ENCODE measurements around the gene RHOJ.

- no peak for TF ChIP-seq POLR2A (IDR thresholded peaks at IDR 0.05)
- no peak for TF ChIP-seq CTCF (IDR thresholded peaks at IDR 0.05)
Measured at GRCh38 chr14:63243646-63244045, 39.4 kb downstream of the RHOJ start.
